ENCODE results near the gene GBE1. TPM values are rescaled to one million over a fixed set of nuclear protein-coding genes. Genes with fewer than 3 reads are reported as not detected.

The GBE1 gene
- total and polyA plus RNA-seq, 10 of the 15 experiments (the other 5 are each of a cell fraction or from before 2014, with no cell fraction given) = 21.4 to 62.2 (median 41.5) TPM

DNA sequence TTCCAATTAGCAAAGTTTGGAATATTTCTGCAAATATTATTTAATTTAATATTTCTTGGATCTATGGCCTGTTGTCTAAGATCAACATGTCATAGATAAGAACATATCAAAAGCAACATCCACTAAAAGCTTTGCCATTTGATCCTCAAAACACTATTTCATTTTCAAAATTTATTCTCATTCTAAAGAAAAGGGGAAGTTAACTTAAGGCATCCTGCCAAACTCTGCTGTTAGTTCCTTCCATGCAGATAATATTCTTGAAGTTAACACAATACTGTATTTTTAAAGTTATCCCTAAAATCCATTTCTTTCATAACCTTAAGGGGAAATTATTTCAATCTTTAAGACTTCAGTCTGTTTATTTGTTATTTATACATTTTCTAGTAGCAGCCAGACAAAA, 28.2 kb upstream of the GBE1 start:
- Histone ChIP-seq H3K4me2 (ENCODE audit: control insufficient read depth, insufficient read depth) (no peak overlapping the region), H3K4me1 (ENCODE audit: control insufficient read depth, insufficient read depth, low read length) (peaks cover 16% of the 10 kb centered on the region), H3K27ac (ENCODE audit: control insufficient read depth, insufficient read depth) (peak overlapping the region; percentile 69), H4K20me1 (ENCODE audit: control insufficient read depth, insufficient read depth) (no peaks in the 10 kb centered on the region), H3K9me3 (replicated peaks; ENCODE audit: control insufficient read depth, insufficient read depth, low read length) (peaks cover 11% of the 10 kb centered on the region), H3K4me3 (no peak overlapping the region), H3K36me3 (ENCODE audit: control insufficient read depth in 2 of 2, insufficient read depth in 2 of 2, low read length in 1 of 2) (no peaks in the 10 kb centered on the region), H2AFZ (ENCODE audit: control insufficient read depth, low read depth, low read length) (no peak overlapping the region), H3K27me3 (replicated peaks in 1 of 2; ENCODE audit: control insufficient read depth in 2 of 2, insufficient read depth in 2 of 2, low read length in 1 of 2) (no peaks in the 10 kb centered on the region), H3K9ac (ENCODE audit: control insufficient read depth, insufficient read depth, low read length) (no peak overlapping the region), H3K79me2 (ENCODE audit: control insufficient read depth, insufficient read depth, low read length) (no peaks in the 10 kb centered on the region)
- CTCF ChIA-PET = interaction anchor here (0.7 to 1.6 kb wide), 4 partner anchors 13 to 27 kb away, joined by 3 to 5 read pairs (median 4); no protein-coding TSS in a partner anchor
- no TSS peak for BruUV-seq (replicated peaks)
- ATAC-seq (peak; percentile 51), FAIRE-seq (no peak), DNase-seq (ENCODE audit: low read depth, low spot score) (no peak)
- in situ Hi-C loops (cut with MboI) = no loop called here
- intact Hi-C loops (cut with micrococcal nuclease; ENCODE audit: unreplicated experiment) = loop anchor here (2.0 kb wide), 3 partner anchors 27 to 35 kb away; partner anchors contain the start of gene GBE1
- SMC1A ChIA-PET (ENCODE audit: uncharacterized antibody, unreplicated experiment) = interaction anchor here (0.9 to 3.1 kb wide), 8 partner anchors 12 to 121 kb away, joined by 4 to 18 read pairs (median 6); partner anchors contain the start of gene GBE1
- POLR2A ChIA-PET = interaction anchor here (0.8 kb wide), 1 partner anchor 28 kb away, joined by 4 read pairs; no protein-coding TSS in a partner anchor
- TF ChIP-seq RBBP5 (conservative IDR thresholded peaks at IDR 0.05) (no peak), MYC (IDR thresholded peaks at IDR 0.05; ENCODE audit: insufficient read depth, insufficient read length, insufficient replicate concordance, low read length, severe bottlenecking) (no peak), BRCA1 (IDR thresholded peaks at IDR 0.05; ENCODE audit: low read depth, low read length) (no peak), POLR2A (IDR thresholded peaks at IDR 0.05; ENCODE audit: low read depth, low read length) (no peak), MEF2A (IDR thresholded peaks at IDR 0.05; ENCODE audit: insufficient read depth, low read depth, low read length) (no peak), ATF7 (IDR thresholded peaks at IDR 0.05; ENCODE audit: low read depth) (no peak), SIX5 (IDR thresholded peaks at IDR 0.05; ENCODE audit: low read depth, low read length, severe bottlenecking) (no peak), KLF5 (IDR thresholded peaks at IDR 0.05; ENCODE audit: partially characterized antibody) (no peak), TCF12 (IDR thresholded peaks at IDR 0.05; ENCODE audit: low read depth, low read length) (no peak), BCL11A (IDR thresholded peaks at IDR 0.05; ENCODE audit: low read depth, low read length) (no peak), GABPA (IDR thresholded peaks at IDR 0.05; ENCODE audit: low read depth) (no peak), KAT2A (conservative IDR thresholded peaks at IDR 0.05; ENCODE audit: control insufficient read depth, low read depth, low read length) (no peak), CBX5 (IDR thresholded peaks at IDR 0.05; ENCODE audit: low read depth) (no peak), MYB (IDR thresholded peaks at IDR 0.05; ENCODE audit: borderline replicate concordance, low read depth, low read length) (no peak), JUNB (IDR thresholded peaks at IDR 0.05) (no peak), SRF (IDR thresholded peaks at IDR 0.05; ENCODE audit: low read depth in 2 of 2, low read length in 2 of 2) (no peak)
- TF ChIP-seq, protein P1, sequence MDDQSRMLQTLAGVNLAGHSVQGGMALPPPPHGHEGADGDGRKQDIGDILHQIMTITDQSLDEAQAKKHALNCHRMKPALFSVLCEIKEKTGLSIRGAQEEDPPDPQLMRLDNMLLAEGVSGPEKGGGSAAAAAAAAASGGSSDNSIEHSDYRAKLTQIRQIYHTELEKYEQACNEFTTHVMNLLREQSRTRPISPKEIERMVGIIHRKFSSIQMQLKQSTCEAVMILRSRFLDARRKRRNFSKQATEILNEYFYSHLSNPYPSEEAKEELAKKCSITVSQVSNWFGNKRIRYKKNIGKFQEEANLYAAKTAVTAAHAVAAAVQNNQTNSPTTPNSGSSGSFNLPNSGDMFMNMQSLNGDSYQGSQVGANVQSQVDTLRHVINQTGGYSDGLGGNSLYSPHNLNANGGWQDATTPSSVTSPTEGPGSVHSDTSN (IDR thresholded peaks at IDR 0.05; ENCODE audit: insufficient replicate concordance, low read depth, low read length) = no peak
- TF ChIP-seq, protein P2, sequence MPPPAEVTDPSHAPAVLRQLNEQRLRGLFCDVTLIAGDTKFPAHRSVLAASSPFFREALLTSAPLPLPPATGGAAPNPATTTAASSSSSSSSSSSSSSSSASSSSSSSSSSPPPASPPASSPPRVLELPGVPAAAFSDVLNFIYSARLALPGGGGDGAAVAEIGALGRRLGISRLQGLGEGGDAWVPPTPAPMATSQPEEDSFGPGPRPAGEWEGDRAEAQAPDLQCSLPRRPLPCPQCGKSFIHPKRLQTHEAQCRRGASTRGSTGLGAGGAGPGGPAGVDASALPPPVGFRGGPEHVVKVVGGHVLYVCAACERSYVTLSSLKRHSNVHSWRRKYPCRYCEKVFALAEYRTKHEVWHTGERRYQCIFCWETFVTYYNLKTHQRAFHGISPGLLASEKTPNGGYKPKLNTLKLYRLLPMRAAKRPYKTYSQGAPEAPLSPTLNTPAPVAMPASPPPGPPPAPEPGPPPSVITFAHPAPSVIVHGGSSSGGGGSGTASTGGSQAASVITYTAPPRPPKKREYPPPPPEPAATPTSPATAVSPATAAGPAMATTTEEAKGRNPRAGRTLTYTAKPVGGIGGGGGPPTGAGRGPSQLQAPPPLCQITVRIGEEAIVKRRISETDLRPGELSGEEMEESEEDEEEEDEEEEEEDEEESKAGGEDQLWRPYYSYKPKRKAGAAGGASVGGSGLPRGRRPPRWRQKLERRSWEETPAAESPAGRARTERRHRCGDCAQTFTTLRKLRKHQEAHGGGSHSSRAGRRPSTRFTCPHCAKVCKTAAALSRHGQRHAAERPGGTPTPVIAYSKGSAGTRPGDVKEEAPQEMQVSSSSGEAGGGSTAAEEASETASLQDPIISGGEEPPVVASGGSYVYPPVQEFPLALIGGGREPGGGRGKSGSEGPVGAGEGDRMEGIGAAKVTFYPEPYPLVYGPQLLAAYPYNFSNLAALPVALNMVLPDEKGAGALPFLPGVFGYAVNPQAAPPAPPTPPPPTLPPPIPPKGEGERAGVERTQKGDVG (CRISPR knock-in tag; IDR thresholded peaks at IDR 0.05) = no peak
- RAD21 ChIA-PET (ENCODE audit: unreplicated experiment) = interaction anchor here (1.0 to 2.6 kb wide), 6 partner anchors 11 to 35 kb away, joined by 3 to 8 read pairs (median 4); partner anchors contain the start of gene GBE1
